ENCODE data around the gene ADA.

DNA sequence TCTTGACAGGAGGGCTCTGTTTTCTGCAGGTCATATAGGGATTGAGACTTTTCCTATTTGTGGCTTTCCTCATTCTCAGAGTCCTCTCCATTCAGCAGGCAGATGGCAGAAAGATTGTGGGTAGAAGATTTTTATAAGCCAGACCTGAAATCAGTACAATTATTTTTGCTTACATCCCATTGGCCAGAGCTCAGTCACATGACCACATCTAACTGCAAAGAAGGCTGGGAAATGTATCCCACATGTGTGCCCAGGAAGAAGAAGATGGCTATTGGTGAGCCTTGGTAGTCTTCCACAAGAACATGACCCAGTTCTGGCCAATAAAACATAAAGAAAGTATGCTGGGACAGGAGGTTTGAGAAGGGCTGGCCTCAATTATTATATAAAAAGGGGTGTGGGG lies 42.1 kb upstream of the ADA start:
- TF ChIP-seq, protein P1, sequence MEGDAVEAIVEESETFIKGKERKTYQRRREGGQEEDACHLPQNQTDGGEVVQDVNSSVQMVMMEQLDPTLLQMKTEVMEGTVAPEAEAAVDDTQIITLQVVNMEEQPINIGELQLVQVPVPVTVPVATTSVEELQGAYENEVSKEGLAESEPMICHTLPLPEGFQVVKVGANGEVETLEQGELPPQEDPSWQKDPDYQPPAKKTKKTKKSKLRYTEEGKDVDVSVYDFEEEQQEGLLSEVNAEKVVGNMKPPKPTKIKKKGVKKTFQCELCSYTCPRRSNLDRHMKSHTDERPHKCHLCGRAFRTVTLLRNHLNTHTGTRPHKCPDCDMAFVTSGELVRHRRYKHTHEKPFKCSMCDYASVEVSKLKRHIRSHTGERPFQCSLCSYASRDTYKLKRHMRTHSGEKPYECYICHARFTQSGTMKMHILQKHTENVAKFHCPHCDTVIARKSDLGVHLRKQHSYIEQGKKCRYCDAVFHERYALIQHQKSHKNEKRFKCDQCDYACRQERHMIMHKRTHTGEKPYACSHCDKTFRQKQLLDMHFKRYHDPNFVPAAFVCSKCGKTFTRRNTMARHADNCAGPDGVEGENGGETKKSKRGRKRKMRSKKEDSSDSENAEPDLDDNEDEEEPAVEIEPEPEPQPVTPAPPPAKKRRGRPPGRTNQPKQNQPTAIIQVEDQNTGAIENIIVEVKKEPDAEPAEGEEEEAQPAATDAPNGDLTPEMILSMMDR (IDR thresholded peaks at IDR 0.05): no peak
- TF ChIP-seq POLR2A (IDR thresholded peaks at IDR 0.05) (no peak), POLR2AphosphoS5 (IDR thresholded peaks at IDR 0.05) (no peak)
